ENCODE data around the gene CASP7.

The CASP7 gene

DNA sequence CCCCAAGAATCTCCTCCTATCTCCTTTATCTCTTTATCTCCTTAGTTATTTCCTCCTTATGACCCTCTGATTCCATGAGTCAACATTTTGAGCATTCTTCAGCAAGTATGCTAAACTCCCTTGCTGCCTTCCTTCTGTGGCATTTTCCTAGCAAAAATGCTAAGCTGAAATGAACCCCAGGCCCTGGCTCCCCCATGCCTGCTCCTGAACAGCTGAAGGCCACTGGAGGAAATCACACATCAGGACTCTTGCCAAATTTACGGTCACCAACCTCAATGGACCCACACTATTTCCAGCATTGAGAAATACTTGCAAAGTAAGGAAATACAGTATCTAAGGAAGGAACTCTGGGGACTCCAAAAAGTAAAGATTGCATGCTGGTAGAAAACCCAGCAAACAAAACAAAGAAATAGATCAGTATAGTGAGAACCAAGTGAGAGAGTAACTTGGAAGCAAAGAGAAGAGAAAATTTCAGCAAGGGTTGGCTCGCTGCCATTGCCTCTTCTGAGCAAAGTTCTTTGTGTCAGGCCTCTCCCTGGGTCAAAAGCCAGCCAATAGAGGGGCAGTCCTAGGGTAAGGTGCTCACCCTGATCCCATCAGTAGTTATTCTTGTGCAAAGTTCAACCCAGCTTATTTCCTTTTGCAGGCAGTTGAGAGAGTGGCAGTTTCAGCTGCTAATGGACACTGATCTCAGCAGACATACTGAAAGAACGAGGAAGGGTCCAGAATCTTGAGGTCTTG lies 66.7 kb downstream of the CASP7 start:
- Histone ChIP-seq H3K36me3 (ENCODE audit: control insufficient read depth in 2 of 2, insufficient read depth in 2 of 2, low read length in 2 of 2) (no peaks in the 10 kb centered on the region), H3K9me3 (ENCODE audit: control insufficient read depth in 2 of 2, low read length in 2 of 2) (no peaks in the 10 kb centered on the region), H3K4me3 (ENCODE audit: low read length in 2 of 2) (peak overlapping the region in 1 of 2 donors; percentile 51), H3K27me3 (ENCODE audit: control insufficient read depth in 2 of 2, insufficient read depth in 2 of 2, low read length in 2 of 2) (no peaks in the 10 kb centered on the region), H3K27ac (ENCODE audit: low read depth in 2 of 2, low read length in 2 of 2) (peak overlapping the region; percentile 46 to 62), H3K9ac (ENCODE audit: low read depth in 1 of 2, low read length in 2 of 2) (peak overlapping the region in 1 of 2 donors; percentile 10), H3K4me1 (ENCODE audit: control insufficient read depth in 2 of 2, insufficient read depth in 2 of 2, low read length in 2 of 2) (peaks cover 10 to 21% of the 10 kb centered on the region in 2 donors)

- no peak within 1 kb of the TSS for H3K9ac ChIP-seq (ENCODE audit: low read depth in 1 of 2, low read length in 2 of 2)
- peak within 1 kb of the TSS; percentile 59 to 76 for H3K27ac ChIP-seq (ENCODE audit: low read depth in 2 of 2, low read length in 2 of 2)
Observed at GRCh38 chr10:113751181-113751732, 71.5 kb downstream of the CASP7 start, which contains the start of gene PLEKHS1. Gene PLEKHS1 (plus strand): TSS chr10:113751682. CDS start chr10:113755278, 3,596 bp downstream.

GRCh38 chr10:113752553-113752952 lies 72.8 kb downstream of the CASP7 start:
- no peaks in the 10 kb centered on the region for H3K27me3 ChIP-seq (ENCODE audit: control insufficient read depth in 2 of 2, insufficient read depth in 2 of 2, low read length in 2 of 2)
- H3K4me1 ChIP-seq (ENCODE audit: control insufficient read depth in 2 of 2, insufficient read depth in 2 of 2, low read length in 2 of 2), result peaks cover 30 to 44% of the 10 kb centered on the region in 2 donors
- no peaks in the 10 kb centered on the region for H3K9me3 ChIP-seq (ENCODE audit: control insufficient read depth in 2 of 2, low read length in 2 of 2)
- H3K27ac ChIP-seq (ENCODE audit: low read depth in 2 of 2, low read length in 2 of 2), result peak overlapping the region; percentile 59 to 76
- peak overlapping the region; percentile 38 to 56 for H3K4me3 ChIP-seq (ENCODE audit: low read length in 2 of 2)
- H3K36me3 ChIP-seq (ENCODE audit: control insufficient read depth in 2 of 2, insufficient read depth in 2 of 2, low read length in 2 of 2), result no peaks in the 10 kb centered on the region
- H3K9ac ChIP-seq (ENCODE audit: low read depth in 1 of 2, low read length in 2 of 2), result no peak overlapping the region

More at GRCh38 chr10:113751181-113751732, 71.5 kb downstream of the CASP7 start, which contains the start of gene PLEKHS1:
- peaks cover 32 to 50% of the 10 kb centered on the region in 2 donors for H3K4me1 ChIP-seq (ENCODE audit: control insufficient read depth in 2 of 2, insufficient read depth in 2 of 2, low read length in 2 of 2)
- H3K4me3 ChIP-seq (ENCODE audit: low read length in 2 of 2), result peak within 1 kb of the TSS in 1 of 2 donors; percentile 38
- no peaks in the 10 kb centered on the region for H3K27me3 ChIP-seq (ENCODE audit: control insufficient read depth in 2 of 2, insufficient read depth in 2 of 2, low read length in 2 of 2)
- no peaks in the 10 kb centered on the region for H3K36me3 ChIP-seq (ENCODE audit: control insufficient read depth in 2 of 2, insufficient read depth in 2 of 2, low read length in 2 of 2)
- no peaks in the 10 kb centered on the region for H3K9me3 ChIP-seq (ENCODE audit: control insufficient read depth in 2 of 2, low read length in 2 of 2)

DNA sequence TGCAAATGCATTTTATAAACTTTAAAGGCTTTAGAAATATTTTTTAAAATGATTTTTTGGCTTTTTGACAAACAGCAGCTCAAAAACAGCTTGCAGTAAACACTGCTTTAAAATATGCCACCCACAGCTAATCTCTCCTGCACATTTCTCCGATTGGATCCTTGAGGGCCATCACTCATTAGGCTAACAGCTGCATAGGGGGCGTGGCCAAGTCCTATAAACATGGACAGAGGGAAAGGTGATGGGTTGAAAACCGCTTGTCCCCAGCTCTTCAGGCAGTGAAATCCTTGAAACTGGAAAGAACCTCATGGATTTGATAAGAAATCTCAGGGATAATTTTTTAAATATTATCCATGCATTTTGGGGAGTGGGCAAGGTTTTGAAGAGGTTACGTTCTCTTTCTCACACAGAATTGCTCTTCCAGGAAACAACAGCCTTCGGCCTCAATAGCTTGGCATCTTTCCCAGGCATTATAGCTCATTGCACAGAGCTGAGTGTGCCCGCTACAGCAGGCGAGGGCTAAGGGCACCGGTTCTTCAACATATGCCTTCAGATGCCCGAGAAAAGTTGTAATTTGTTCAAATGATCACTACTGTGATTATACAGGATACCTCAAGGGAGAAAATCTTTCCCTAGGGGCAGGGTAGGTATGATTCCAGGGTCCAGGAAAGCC lies 73.4 kb downstream of the CASP7 start:
- H3K4me3 ChIP-seq (ENCODE audit: low read length in 2 of 2), result peak overlapping the region; percentile 18 to 38
- peaks cover 30 to 44% of the 10 kb centered on the region in 2 donors for H3K4me1 ChIP-seq (ENCODE audit: control insufficient read depth in 2 of 2, insufficient read depth in 2 of 2, low read length in 2 of 2)
- no peaks in the 10 kb centered on the region for H3K27me3 ChIP-seq (ENCODE audit: control insufficient read depth in 2 of 2, insufficient read depth in 2 of 2, low read length in 2 of 2)
- H3K9ac ChIP-seq (ENCODE audit: low read depth in 1 of 2, low read length in 2 of 2), result no peak overlapping the region
- no peaks in the 10 kb centered on the region for H3K9me3 ChIP-seq (ENCODE audit: control insufficient read depth in 2 of 2, low read length in 2 of 2)
- peak overlapping the region; percentile 59 to 76 for H3K27ac ChIP-seq (ENCODE audit: low read depth in 2 of 2, low read length in 2 of 2)
- no peaks in the 10 kb centered on the region for H3K36me3 ChIP-seq (ENCODE audit: control insufficient read depth in 2 of 2, insufficient read depth in 2 of 2, low read length in 2 of 2)

DNA sequence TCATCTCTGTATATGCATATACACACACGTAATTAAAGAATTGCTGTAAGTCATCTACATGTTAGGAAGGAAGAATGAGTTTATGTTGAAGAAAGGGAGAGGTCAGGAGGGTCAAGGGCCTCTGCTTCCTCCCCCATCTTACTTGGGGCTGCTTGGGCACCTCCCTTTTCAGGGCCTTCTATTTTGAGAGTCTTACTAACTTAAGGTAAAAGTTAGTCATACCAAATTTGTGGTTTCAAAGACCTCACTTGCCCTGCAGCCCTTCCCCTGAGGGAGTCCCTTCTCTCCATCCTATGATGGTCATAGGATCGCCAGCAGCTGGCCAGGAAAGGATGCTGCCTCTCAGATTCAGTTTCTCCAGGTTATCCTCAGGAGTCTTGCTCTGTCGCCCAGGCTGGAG lies 74.4 kb downstream of the CASP7 start:
- no peak overlapping the region for H3K4me3 ChIP-seq (ENCODE audit: low read length in 2 of 2)
- no peak overlapping the region for H3K27ac ChIP-seq (ENCODE audit: low read depth in 2 of 2, low read length in 2 of 2)
- no peaks in the 10 kb centered on the region for H3K27me3 ChIP-seq (ENCODE audit: control insufficient read depth in 2 of 2, insufficient read depth in 2 of 2, low read length in 2 of 2)
- no peaks in the 10 kb centered on the region for H3K9me3 ChIP-seq (ENCODE audit: control insufficient read depth in 2 of 2, low read length in 2 of 2)
- peaks cover 30 to 44% of the 10 kb centered on the region in 2 donors for H3K4me1 ChIP-seq (ENCODE audit: control insufficient read depth in 2 of 2, insufficient read depth in 2 of 2, low read length in 2 of 2)
- H3K9ac ChIP-seq (ENCODE audit: low read depth in 1 of 2, low read length in 2 of 2), result no peak overlapping the region
- H3K36me3 ChIP-seq (ENCODE audit: control insufficient read depth in 2 of 2, insufficient read depth in 2 of 2, low read length in 2 of 2), result no peaks in the 10 kb centered on the region

- Histone ChIP-seq H3K9me3 (ENCODE audit: control insufficient read depth in 2 of 2, low read length in 2 of 2) (no peaks in the 10 kb centered on the region), H3K9ac (ENCODE audit: low read depth in 1 of 2, low read length in 2 of 2) (no peak overlapping the region), H3K4me1 (ENCODE audit: control insufficient read depth in 2 of 2, insufficient read depth in 2 of 2, low read length in 2 of 2) (peaks cover 30 to 44% of the 10 kb centered on the region in 2 donors), H3K27me3 (ENCODE audit: control insufficient read depth in 2 of 2, insufficient read depth in 2 of 2, low read length in 2 of 2) (no peaks in the 10 kb centered on the region), H3K4me3 (ENCODE audit: low read length in 2 of 2) (no peak overlapping the region), H3K27ac (ENCODE audit: low read depth in 2 of 2, low read length in 2 of 2) (peak overlapping the region in 1 of 2 donors; percentile 32), H3K36me3 (ENCODE audit: control insufficient read depth in 2 of 2, insufficient read depth in 2 of 2, low read length in 2 of 2) (no peaks in the 10 kb centered on the region)
Observed at GRCh38 chr10:113754768-113755167, 75.1 kb downstream of the CASP7 start.

GRCh38 chr10:113756940-113757543 lies 77.3 kb downstream of the CASP7 start:
- Histone ChIP-seq H3K27ac (ENCODE audit: low read depth in 2 of 2, low read length in 2 of 2) (no peak overlapping the region), H3K4me1 (ENCODE audit: control insufficient read depth in 2 of 2, insufficient read depth in 2 of 2, low read length in 2 of 2) (peaks cover 26 to 30% of the 10 kb centered on the region in 2 donors), H3K4me3 (ENCODE audit: low read length in 2 of 2) (no peak overlapping the region), H3K36me3 (ENCODE audit: control insufficient read depth in 2 of 2, insufficient read depth in 2 of 2, low read length in 2 of 2) (no peaks in the 10 kb centered on the region), H3K9ac (ENCODE audit: low read depth in 1 of 2, low read length in 2 of 2) (no peak overlapping the region), H3K27me3 (ENCODE audit: control insufficient read depth in 2 of 2, insufficient read depth in 2 of 2, low read length in 2 of 2) (no peaks in the 10 kb centered on the region), H3K9me3 (ENCODE audit: control insufficient read depth in 2 of 2, low read length in 2 of 2) (no peaks in the 10 kb centered on the region)

- peaks cover 11 to 15% of the 10 kb centered on the region in 2 donors for H3K4me1 ChIP-seq (ENCODE audit: control insufficient read depth in 2 of 2, insufficient read depth in 2 of 2, low read length in 2 of 2)
- no peaks in the 10 kb centered on the region for H3K27me3 ChIP-seq (ENCODE audit: control insufficient read depth in 2 of 2, insufficient read depth in 2 of 2, low read length in 2 of 2)
- H3K36me3 ChIP-seq (ENCODE audit: control insufficient read depth in 2 of 2, insufficient read depth in 2 of 2, low read length in 2 of 2), result no peaks in the 10 kb centered on the region
- no peaks in the 10 kb centered on the region for H3K9me3 ChIP-seq (ENCODE audit: control insufficient read depth in 2 of 2, low read length in 2 of 2)
- no peak overlapping the region for H3K27ac ChIP-seq (ENCODE audit: low read depth in 2 of 2, low read length in 2 of 2)
- H3K9ac ChIP-seq (ENCODE audit: low read depth in 1 of 2, low read length in 2 of 2), result no peak overlapping the region
- no peak overlapping the region for H3K4me3 ChIP-seq (ENCODE audit: low read length in 2 of 2)
Observed at GRCh38 chr10:113762083-113762482, 82.4 kb downstream of the CASP7 start.

DNA sequence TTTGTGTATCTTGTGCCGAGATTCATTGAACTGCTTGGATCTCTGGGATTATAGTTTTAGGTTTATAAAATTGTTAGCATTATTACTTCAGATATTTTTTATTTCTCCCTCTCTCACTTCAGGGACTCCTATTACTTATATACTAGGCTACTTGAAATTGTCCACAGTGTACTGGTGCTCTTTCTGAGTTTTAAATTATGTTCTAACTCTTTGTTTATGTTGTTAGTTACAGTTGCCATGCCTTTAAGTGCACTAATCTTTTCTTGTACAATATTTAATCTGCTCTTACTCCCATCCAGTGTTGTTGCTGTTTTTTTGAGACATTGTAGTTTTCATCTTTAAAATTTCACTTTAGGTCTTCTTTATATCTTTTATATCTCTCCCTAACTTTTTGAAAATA lies 84.9 kb downstream of the CASP7 start:
- Histone ChIP-seq H3K4me3 (ENCODE audit: low read length in 2 of 2) (no peak overlapping the region), H3K9ac (ENCODE audit: low read depth in 1 of 2, low read length in 2 of 2) (no peak overlapping the region), H3K9me3 (ENCODE audit: control insufficient read depth in 2 of 2, low read length in 2 of 2) (no peaks in the 10 kb centered on the region), H3K36me3 (ENCODE audit: control insufficient read depth in 2 of 2, insufficient read depth in 2 of 2, low read length in 2 of 2) (no peaks in the 10 kb centered on the region), H3K27ac (ENCODE audit: low read depth in 2 of 2, low read length in 2 of 2) (no peak overlapping the region), H3K27me3 (ENCODE audit: control insufficient read depth in 2 of 2, insufficient read depth in 2 of 2, low read length in 2 of 2) (no peaks in the 10 kb centered on the region), H3K4me1 (ENCODE audit: control insufficient read depth in 2 of 2, insufficient read depth in 2 of 2, low read length in 2 of 2) (peaks cover 11 to 15% of the 10 kb centered on the region in 2 donors)

Data from mucosa of rectum (tissue), 2 donors.